HL-60/S4 treated with retinoic acid at 250 ng/mL for 4 days and 3 days (cell line): ENCODE results near the gene ASPM.

Source experiments
- in situ Hi-C: fragments of 300-500 bp; cut with MboI; formaldehyde crosslinking; loops from 2 replicates; pipeline ENCODE4 v1.7.0; 2022; ENCODE audit warnings: low sequenced_read_pairs

Gene ASPM, protein sequence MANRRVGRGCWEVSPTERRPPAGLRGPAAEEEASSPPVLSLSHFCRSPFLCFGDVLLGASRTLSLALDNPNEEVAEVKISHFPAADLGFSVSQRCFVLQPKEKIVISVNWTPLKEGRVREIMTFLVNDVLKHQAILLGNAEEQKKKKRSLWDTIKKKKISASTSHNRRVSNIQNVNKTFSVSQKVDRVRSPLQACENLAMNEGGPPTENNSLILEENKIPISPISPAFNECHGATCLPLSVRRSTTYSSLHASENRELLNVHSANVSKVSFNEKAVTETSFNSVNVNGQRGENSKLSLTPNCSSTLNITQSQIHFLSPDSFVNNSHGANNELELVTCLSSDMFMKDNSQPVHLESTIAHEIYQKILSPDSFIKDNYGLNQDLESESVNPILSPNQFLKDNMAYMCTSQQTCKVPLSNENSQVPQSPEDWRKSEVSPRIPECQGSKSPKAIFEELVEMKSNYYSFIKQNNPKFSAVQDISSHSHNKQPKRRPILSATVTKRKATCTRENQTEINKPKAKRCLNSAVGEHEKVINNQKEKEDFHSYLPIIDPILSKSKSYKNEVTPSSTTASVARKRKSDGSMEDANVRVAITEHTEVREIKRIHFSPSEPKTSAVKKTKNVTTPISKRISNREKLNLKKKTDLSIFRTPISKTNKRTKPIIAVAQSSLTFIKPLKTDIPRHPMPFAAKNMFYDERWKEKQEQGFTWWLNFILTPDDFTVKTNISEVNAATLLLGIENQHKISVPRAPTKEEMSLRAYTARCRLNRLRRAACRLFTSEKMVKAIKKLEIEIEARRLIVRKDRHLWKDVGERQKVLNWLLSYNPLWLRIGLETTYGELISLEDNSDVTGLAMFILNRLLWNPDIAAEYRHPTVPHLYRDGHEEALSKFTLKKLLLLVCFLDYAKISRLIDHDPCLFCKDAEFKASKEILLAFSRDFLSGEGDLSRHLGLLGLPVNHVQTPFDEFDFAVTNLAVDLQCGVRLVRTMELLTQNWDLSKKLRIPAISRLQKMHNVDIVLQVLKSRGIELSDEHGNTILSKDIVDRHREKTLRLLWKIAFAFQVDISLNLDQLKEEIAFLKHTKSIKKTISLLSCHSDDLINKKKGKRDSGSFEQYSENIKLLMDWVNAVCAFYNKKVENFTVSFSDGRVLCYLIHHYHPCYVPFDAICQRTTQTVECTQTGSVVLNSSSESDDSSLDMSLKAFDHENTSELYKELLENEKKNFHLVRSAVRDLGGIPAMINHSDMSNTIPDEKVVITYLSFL (N-terminal part only)

DNA sequence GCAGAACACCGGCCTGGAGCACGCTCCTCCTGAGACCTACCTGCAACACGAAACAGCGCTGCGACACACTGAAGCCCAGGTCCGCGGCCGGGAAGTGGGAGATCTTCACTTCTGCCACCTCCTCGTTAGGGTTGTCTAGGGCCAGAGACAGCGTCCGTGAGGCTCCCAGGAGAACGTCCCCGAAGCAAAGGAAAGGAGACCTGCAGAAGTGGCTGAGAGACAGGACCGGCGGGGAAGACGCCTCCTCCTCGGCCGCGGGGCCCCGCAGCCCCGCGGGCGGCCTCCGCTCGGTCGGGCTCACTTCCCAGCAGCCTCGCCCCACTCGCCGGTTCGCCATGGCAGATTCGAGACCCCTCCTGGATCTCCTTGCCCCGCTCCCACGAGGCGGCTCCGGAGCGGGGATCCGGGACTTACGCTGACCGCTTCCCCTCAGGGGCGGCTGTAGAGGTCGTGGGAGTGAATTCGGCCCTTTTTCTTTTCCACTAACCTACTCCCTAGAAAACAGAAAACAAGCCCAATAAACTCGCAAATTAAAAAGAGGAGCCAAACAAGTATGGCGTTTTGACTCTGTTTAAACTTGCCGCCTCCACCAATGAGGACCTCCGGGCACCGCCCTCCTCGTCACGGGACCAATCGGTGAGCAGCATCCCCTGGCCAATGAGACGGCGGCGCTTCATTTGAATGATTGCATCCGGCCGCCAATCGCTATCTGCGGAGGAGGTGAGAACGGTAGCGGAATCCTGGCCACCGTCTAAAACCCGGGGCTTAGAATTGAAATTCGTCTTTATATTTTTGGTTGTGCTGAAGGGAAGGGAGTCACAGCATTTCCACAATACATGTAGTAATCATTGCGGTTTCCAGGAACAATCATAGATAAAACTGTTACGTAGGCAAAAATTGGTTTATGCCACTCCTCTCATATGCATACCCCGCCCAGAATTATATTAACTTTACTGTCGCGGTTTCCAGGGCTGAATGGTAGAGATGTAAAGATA lies at the start of gene ASPM:
Gene ASPM, minus strand, starts transcription at position 569 of the 995 bp plus-strand sequence. Its CDS starts 232 bp downstream, at position 337.
- in situ Hi-C loops: no loop called here

DNA sequence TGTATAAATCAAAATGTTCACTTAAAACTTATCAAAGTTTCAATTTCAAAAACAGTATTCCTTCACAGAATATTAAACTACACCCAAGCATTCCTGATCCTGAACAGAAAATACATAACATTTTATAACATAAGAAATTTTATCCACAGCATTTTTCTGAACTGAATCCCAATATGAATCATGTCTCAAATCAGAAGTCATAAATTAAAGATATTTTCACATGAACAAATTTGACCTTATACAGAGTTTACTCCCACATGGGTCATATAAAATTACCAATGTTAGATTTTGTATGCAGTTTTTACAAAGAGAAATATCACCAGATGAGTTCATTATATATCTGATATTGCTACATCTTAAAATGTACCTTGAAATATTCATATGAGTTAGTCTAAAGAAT lies 48.6 kb upstream of the ASPM start:
- in situ Hi-C loops: no loop called here

DNA sequence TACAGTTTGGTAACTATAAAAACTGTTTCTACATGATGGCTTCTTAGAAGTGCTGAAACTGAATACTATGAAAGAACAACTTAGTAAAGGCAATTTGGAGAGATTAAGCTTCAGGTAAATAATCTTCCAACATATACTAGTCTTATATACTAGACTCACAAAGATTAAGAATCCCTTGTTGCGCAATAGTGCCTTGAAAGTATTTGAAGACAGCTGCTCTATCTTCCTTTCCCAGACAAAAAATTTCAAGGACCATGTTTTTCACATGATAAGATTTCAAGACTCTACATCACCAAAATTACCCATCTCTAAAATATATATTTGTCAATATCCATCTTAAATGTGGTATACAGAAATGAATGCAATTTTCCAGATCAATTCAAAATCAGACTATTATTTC lies 37.7 kb upstream of the ASPM start:
- in situ Hi-C loops: no loop called here

DNA sequence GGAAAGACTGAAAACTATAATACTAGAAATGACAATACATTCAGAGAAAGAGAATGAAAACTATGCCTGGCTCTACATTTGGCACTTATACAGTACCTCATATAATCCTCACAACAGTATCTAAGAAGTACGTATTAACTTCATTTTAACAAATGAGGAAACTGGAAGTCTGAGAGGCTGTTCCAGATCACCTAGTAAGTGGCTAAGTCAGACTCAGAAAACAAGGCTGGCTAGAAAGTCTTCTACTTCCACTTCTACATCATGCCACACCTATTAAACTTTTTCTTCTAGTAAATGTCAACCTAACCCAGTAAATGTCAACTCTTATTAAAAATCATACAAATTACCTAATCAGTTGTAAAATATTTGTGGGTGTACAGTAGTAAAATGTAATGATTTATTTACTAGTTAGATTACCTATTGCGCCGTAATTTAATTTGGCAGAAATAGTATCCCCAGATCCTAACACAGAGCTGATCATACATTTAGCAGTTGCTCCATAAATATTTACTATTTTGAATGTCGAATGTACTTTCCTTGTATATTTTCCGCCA lies 36.8 kb upstream of the ASPM start:
- in situ Hi-C loops: no loop called here

GRCh38 chr1:197182716-197183115 lies 36.2 kb upstream of the ASPM start:
- in situ Hi-C loops: no loop called here

DNA sequence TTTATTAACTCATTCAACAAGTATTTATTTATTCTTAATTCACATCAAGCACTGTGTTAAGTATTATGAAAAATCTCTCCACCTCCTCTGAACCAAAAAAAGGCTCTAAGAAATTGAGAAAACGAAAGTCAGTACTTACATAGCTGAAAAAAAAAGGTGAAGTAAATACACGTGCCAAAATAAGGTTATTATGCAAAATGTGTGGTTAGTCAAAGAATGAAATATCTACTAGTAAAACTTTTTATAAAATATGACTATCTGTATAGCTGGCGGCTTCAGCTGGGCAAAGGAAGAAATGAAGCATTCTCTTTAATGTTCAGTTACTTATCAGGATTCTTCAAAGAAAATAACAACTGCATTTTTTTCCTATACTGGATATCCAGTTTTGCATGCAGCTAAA lies 35.5 kb upstream of the ASPM start:
- in situ Hi-C loops: no loop called here

DNA sequence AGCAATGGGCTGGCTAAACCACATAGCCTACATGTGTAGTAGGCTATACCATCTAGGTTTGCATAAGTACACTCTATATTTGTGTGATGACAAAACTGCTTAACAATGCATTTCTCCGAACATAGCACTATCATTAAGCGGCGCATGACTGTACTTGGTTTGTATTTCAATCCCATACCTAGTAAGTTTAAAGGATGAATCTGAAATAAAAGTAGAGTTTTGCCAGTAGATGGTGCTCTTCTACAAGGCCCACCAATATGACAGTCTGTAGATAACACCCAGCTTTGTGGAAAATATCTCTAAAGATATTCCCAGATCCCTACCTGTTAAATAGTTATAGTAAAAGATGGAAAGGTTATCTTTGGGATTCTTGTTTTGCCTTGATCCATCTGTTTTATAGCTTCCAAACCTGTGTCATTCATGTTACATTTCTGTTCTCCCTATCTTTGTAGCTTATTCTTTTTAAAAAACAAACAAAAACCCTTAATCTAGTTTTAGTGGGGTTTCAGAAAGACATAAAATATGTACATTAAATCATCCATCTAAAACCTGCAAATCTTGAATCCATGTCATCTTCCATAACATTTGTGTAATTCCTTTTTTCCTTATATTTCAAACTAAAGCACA lies 33.9 kb upstream of the ASPM start:
- in situ Hi-C loops: no loop called here

DNA sequence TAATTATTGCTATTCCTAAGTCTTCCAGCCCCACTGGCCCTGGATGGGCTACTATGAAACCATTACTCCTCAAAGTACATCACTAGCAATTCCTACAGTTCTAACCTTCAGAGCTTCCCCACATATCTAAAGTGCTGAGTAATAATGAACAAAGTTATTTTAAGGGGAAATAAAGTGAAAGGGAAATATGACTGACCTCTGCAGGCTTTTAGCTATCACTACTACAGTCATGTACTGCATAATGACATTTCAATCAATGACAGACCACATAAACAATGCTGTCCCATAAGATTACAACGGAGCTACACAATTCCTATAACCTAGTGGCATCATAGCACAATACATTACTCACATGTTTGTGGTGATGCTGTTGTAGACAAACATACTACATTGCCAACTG lies 32.5 kb upstream of the ASPM start:
- in situ Hi-C loops: no loop called here

DNA sequence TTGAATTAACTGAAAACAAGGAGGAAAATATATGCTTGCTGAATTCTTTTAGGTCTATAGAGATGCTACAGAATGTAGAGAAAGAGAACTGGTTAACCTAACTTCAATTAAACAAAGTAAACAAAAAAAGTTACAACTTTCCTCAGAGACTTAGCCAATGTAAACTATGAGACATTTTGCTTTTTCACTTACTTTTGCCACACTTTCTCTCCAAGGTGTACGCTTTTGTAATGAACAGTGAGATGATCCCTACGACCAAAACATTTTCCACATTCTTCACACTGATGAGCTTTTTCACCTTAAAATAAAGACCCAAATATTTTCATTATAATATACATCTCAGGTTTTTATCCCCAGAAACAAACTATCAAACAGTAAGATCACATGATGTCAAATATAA lies 28.3 kb upstream of the ASPM start:
- in situ Hi-C loops: no loop called here

- in situ Hi-C loops: no loop called here
Observed at GRCh38 chr1:197173571-197174507, 27.4 kb upstream of the ASPM start.

- in situ Hi-C loops: no loop called here
Observed at GRCh38 chr1:197171531-197171930, 25.1 kb upstream of the ASPM start.

DNA sequence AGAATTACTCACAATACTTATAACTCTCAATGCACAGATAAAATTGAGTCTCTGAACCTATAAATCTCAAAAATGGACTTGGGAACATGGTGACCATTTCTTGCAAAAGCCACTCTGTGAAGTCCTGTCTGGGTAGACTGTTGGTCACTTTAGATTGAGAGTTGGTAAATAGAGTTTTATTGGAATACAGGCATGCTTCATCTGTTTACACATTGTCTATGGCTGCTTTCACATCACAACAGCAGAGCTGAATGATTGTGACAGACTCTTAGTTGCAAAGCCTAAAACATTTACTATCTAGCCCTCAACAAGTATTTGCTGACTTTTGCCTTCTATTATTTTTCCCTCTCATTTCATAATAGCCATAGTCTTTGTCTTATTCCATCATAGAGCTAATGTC lies 24.1 kb upstream of the ASPM start:
- in situ Hi-C loops: no loop called here

GRCh38 chr1:197159461-197159860 lies 13.0 kb upstream of the ASPM start:
- in situ Hi-C loops: no loop called here

DNA sequence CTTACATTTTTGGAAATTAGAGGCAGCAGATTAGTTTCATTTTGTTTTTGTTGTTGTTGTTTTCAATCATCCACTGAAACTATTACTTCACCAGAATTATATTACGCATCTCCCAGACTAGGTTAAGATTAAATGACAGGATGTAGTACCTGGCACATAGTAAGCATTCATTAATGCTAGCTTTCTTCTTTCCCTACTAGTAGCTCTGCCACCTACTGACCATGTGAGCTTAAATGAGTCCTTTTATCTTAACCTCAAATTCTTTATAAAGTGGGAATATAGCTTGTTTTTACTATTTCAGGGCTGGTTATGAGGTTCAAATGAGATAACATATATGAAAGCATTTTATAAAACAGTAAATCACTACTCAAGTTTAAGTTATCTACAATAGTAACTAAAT lies 10.2 kb upstream of the ASPM start:
- in situ Hi-C loops: no loop called here

- in situ Hi-C loops: no loop called here
Observed at GRCh38 chr1:197152662-197153061, 6.2 kb upstream of the ASPM start.

DNA sequence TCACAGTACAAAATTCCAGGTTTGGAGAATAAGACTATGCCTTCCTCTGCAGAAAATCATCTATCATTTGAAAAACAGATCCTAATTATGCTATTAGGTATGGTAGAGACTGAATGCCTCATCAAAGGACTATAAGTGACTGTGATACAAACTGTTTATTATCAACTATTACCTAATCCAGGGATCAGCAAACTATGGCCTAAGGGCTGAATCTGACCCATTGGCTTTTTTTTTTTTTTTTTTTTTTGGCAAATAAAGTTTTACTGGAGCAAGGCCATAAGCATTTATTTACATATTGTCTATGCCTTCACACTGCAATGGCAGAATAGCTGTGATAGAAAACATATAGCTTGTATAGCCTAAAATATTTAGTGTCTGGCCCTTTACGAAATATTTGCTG lies 4.7 kb upstream of the ASPM start:
- in situ Hi-C loops: no loop called here

GRCh38 chr1:197150336-197151005 lies 4.0 kb upstream of the ASPM start:
- in situ Hi-C loops: no loop called here

DNA sequence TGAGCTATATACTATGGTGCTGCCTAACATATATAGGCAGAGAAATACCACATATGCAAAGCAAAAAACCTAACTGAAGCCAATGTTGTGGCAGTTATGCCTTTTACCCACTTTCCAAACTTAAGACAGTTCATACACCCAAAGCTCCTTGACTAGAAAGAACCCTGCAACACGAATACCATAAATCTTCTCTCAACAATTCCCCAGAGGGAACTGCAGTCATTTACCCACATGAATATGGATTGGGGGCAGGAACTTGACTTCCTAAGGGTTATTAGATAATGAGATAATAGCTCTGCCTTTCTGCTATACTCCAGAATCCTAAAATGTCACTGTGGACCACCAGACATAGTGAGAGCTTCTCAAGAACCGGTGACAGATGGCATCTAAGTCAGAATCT lies 2.9 kb upstream of the ASPM start:
- in situ Hi-C loops: no loop called here
